SK-N-SH (cell line): ENCODE measurements around the gene PDS5A. TPM values are rescaled to one million over a fixed set of nuclear protein-coding genes. Genes with fewer than 3 reads are reported as not detected.

Experiments
- CTCF ChIA-PET: fragments of 300-600, 350-600 bp; formaldehyde crosslinking; extraction: SDS; loops from one replicate; lab custom pipeline; 2021; lab: Yijun Ruan, JAX
- POLR2A ChIA-PET: fragments of 350-600 bp; sonication (Branson Sonifier 250); formaldehyde crosslinking; extraction: SDS; loops from one replicate; lab custom pipeline; 2020; ENCODE audit warnings: antibody characterized with exemption, inconsistent platforms; lab: Yijun Ruan, JAX
- DNase-seq: peaks from one replicate; pipeline ENCODE4 v3.0.0; 2012
- H2AFZ ChIP-seq: fragments of 200-600 bp; sonication (generic); 2 replicates; pipeline ENCODE4 v1.8.1; 2016; ENCODE audit warnings: antibody characterized with exemption, mild to moderate bottlenecking, low read depth
- H3F3A ChIP-seq: fragments of 200-600 bp; sonication (generic); replicated peaks from 2 replicates; pipeline ENCODE3; 2016; ENCODE audit warnings: antibody characterized with exemption, mild to moderate bottlenecking; ENCODE audit not compliant: insufficient read depth
- H3K27ac ChIP-seq, 2 experiments: fragments of 200-500 bp in 1 of 2; fragments of 200-600 bp in 1 of 2; sonication (Bioruptor generic) in 1 of 2; sonication (generic), shearing (Covaris generic) in 1 of 2; 2 replicates each; pipeline versions ENCODE4 v1.5.1 to v1.6.1; 2014 to 2016; ENCODE audit warnings: low read depth in 2 of 2, inconsistent platforms in 1 of 2, low read length in 1 of 2, mild to moderate bottlenecking in 1 of 2, mixed read lengths in 1 of 2
- H3K27me3 ChIP-seq: fragments of 200-600 bp; sonication (generic), shearing (Covaris generic); 2 replicates; pipeline ENCODE4 v1.6.1; 2016; ENCODE audit warnings: mixed run types; ENCODE audit not compliant: insufficient read depth
- H3K36me3 ChIP-seq, 2 experiments: fragments of 200-500 bp in 1 of 2; fragments of 200-600 bp in 1 of 2; sonication (Bioruptor generic) in 1 of 2; sonication (generic) in 1 of 2; replicated peaks in 1 of 2; 2 replicates each; pipeline versions ENCODE3 to v1.5.1; 2014 to 2016; ENCODE audit warnings: low read length in 1 of 2, mild to moderate bottlenecking in 1 of 2; ENCODE audit not compliant: insufficient read depth in 2 of 2, control insufficient read depth in 1 of 2
- H3K4me1 ChIP-seq, 2 experiments: fragments of 200-500 bp in 1 of 2; fragments of 200-600 bp in 1 of 2; sonication (Bioruptor generic) in 1 of 2; sonication (generic), shearing (Covaris generic) in 1 of 2; 2 replicates each; pipeline versions ENCODE4 v1.5.1 to v1.6.1; 2014 to 2016; ENCODE audit warnings: low read depth in 1 of 2, low read length in 1 of 2, mixed run types in 1 of 2; ENCODE audit not compliant: insufficient read depth in 2 of 2, control insufficient read depth in 1 of 2
- H3K4me2 ChIP-seq: fragments of 200-600 bp; sonication (generic), shearing (Covaris generic); 2 replicates; pipeline ENCODE4 v1.6.1; 2017; ENCODE audit warnings: mixed run types
- H3K4me3 ChIP-seq, 2 experiments: fragments of 200-500 bp in 1 of 2; fragments of 200-600 bp in 1 of 2; sonication (Bioruptor generic) in 1 of 2; sonication (generic), shearing (Covaris generic) in 1 of 2; 2 replicates each; pipeline versions ENCODE4 v1.5.1 to v1.8.1; 2014 to 2016; ENCODE audit warnings: low read depth in 2 of 2, inconsistent platforms in 1 of 2, low read length in 1 of 2, mild to moderate bottlenecking in 1 of 2, mixed read lengths in 1 of 2, moderate library complexity in 1 of 2
- H3K79me2 ChIP-seq: fragments of 200-600 bp; sonication (generic); 2 replicates; pipeline ENCODE4 v1.8.1; 2017; ENCODE audit warnings: mild to moderate bottlenecking; ENCODE audit not compliant: insufficient read depth
- H3K9ac ChIP-seq: fragments of 200-600 bp; sonication (generic); 2 replicates; pipeline ENCODE4 v1.6.1; 2017; ENCODE audit warnings: mixed run types
- H3K9me2 ChIP-seq: fragments of 200-600 bp; sonication (generic); 2 replicates; pipeline ENCODE4 v1.6.1; 2017; ENCODE audit warnings: mixed run types
- H3K9me3 ChIP-seq: fragments of 200-600 bp; sonication (generic); 2 replicates; pipeline ENCODE4 v1.6.1; 2017; ENCODE audit warnings: mixed run types, mild to moderate bottlenecking, moderate library complexity
- H4K20me1 ChIP-seq: fragments of 200-600 bp; sonication (generic); 2 replicates; pipeline ENCODE4 v1.6.1; 2017; ENCODE audit warnings: mild to moderate bottlenecking, mixed run types; ENCODE audit not compliant: insufficient read depth
- CHD2 ChIP-seq: fragments of 150-350 bp; IDR thresholded peaks from 2 replicates; pipeline ENCODE4 v1.6.1; 2018; ENCODE audit warnings: low read length; ENCODE audit not compliant: partially characterized antibody
- EZH2phosphoT487 ChIP-seq: fragments of 200-600 bp; sonication (generic); IDR thresholded peaks from 2 replicates; pipeline ENCODE4 v1.6.1; 2017; ENCODE audit warnings: low read depth, mixed run types, mild to moderate bottlenecking, antibody characterized with exemption, moderate library complexity, borderline replicate concordance
- FOXJ3 ChIP-seq: sonication (generic); formaldehyde crosslinking; IDR thresholded peaks from 2 replicates; pipeline ENCODE4 v1.5.1; 2020; ENCODE audit warnings: mild to moderate bottlenecking, missing genetic modification reagents
- JUND ChIP-seq: IDR thresholded peaks from 2 replicates; pipeline ENCODE4 v1.4.0; 2012
- MEF2A ChIP-seq: IDR thresholded peaks from 2 replicates; pipeline ENCODE4 v1.4.0; 2012; ENCODE audit warnings: low read depth, borderline replicate concordance
- NFIC ChIP-seq: IDR thresholded peaks from 2 replicates; pipeline ENCODE4 v1.4.0; 2012; ENCODE audit warnings: borderline replicate concordance
- RCOR1 ChIP-seq: fragments of 150-350 bp; IDR thresholded peaks from 2 replicates; pipeline ENCODE4 v1.6.1; 2017; ENCODE audit warnings: antibody characterized with exemption, low read length
- SIN3A ChIP-seq: IDR thresholded peaks from 2 replicates; pipeline ENCODE4 v1.6.1; 2012; ENCODE audit warnings: low read depth, mild to moderate bottlenecking, low read length, moderate library complexity, borderline replicate concordance
- TAF1 ChIP-seq: IDR thresholded peaks from 2 replicates; pipeline ENCODE4 v1.6.1; 2012; ENCODE audit warnings: low read depth, mild to moderate bottlenecking, low read length, moderate library complexity, borderline replicate concordance
- TCF12 ChIP-seq: IDR thresholded peaks from 2 replicates; pipeline ENCODE4 v1.4.0; 2012
- TEAD4 ChIP-seq: IDR thresholded peaks from 2 replicates; pipeline ENCODE4 v1.4.0; 2012; ENCODE audit warnings: mild to moderate bottlenecking, borderline replicate concordance; ENCODE audit not compliant: insufficient read depth
- YY1 ChIP-seq: IDR thresholded peaks from 2 replicates; pipeline ENCODE4 v1.4.0; 2012; ENCODE audit warnings: low read depth, mild to moderate bottlenecking
- WGBS: methylation state at CpG from one replicate; pipeline ENCODE4 v1.1.6; 2017; ENCODE audit warnings: low lambda C conversion rate; 5-methylcytosine and 5-hydroxymethylcytosine counted together
- polyA plus RNA-seq, 3 experiments: library from polyadenylated mRNA; depleted of rRNA; stranded (reverse); fragments of >200 nt; gene quantifications; 2 replicates each; pipeline ENCODE4 v1.2.3, GENCODE V29; 2012
- TF ChIP-seq, protein P1 (sequence below): IDR thresholded peaks from 2 replicates; pipeline ENCODE4 v1.4.0; 2012; ENCODE audit warnings: low read depth, borderline replicate concordance
- TF ChIP-seq, protein P2 (sequence below): IDR thresholded peaks from 2 replicates; pipeline ENCODE4 v1.4.0; 2012; ENCODE audit warnings: low read depth
- TF ChIP-seq, protein P3 (sequence below): fragments of 150-350 bp; IDR thresholded peaks from 2 replicates; pipeline ENCODE4 v1.6.1; 2017; ENCODE audit warnings: antibody characterized with exemption, low read length, low read depth, borderline replicate concordance
- TF ChIP-seq, protein P4 (sequence below): fragments of 200-600 bp; sonication (generic); IDR thresholded peaks from 2 replicates; pipeline ENCODE4 v1.6.1; 2017; ENCODE audit warnings: antibody characterized with exemption, mild to moderate bottlenecking, moderate library complexity
- TF ChIP-seq, protein P5 (sequence below): IDR thresholded peaks from 2 replicates; pipeline ENCODE4 v1.4.0; 2012; ENCODE audit warnings: low read depth, borderline replicate concordance

PDS5A gene
- polyA plus RNA-seq, 1 of the 3 experiments (the other 2 are of a cell fraction) = 14.1 TPM

DNA sequence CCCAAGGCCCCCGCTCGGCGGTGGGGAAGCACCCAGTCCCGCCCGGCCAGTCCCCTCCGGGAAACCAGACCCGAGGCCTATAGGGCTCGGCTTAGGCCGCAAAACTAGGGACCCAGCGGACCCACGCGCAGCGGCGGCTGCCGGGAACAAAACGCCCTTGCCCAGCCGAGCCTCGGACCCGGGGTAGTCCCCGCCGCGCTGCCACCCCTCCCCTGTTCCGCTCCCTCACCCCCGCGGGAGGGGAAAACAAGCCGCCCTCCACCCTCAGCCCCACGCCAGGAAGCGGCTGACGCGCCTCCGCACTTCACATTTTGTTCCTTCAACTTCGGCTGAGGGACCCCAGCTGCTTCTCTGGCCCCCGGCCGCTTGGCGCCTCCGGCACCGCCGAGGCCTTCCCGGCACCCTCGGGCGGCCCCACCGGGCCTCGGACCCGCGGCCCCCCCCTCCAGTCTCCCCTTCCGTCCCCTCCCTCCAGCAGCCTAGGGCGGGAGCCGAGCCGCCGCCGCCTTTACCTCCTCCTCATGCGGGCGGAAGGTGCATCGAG, 694 bp downstream of the PDS5A start:
- H3K9me3 ChIP-seq = no peaks in the 10 kb centered on the region
- H3K27ac ChIP-seq = peak overlapping the region; percentile 87 to 89
- H3K27me3 ChIP-seq = no peaks in the 10 kb centered on the region
- DNase-seq = no peak
- no peaks in the 10 kb centered on the region for H3K9me2 ChIP-seq
- peaks cover 32% of the 10 kb centered on the region for H4K20me1 ChIP-seq
- H2AFZ ChIP-seq = peak overlapping the region; percentile 78; the same call in 1 of the 2 replicates
- H3K4me2 ChIP-seq = peak overlapping the region; percentile 98
- H3K4me1 ChIP-seq = peaks cover 6 to 10% of the 10 kb centered on the region in 2 experiments; a peak in 2 of 4 replicates
- peaks cover 3% of the 10 kb centered on the region for H3F3A ChIP-seq
- peaks cover 52% of the 10 kb centered on the region for H3K79me2 ChIP-seq
- POLR2A ChIA-PET = no interaction called here
- no peak for TF ChIP-seq SIN3A
- TF ChIP-seq, protein P1, sequence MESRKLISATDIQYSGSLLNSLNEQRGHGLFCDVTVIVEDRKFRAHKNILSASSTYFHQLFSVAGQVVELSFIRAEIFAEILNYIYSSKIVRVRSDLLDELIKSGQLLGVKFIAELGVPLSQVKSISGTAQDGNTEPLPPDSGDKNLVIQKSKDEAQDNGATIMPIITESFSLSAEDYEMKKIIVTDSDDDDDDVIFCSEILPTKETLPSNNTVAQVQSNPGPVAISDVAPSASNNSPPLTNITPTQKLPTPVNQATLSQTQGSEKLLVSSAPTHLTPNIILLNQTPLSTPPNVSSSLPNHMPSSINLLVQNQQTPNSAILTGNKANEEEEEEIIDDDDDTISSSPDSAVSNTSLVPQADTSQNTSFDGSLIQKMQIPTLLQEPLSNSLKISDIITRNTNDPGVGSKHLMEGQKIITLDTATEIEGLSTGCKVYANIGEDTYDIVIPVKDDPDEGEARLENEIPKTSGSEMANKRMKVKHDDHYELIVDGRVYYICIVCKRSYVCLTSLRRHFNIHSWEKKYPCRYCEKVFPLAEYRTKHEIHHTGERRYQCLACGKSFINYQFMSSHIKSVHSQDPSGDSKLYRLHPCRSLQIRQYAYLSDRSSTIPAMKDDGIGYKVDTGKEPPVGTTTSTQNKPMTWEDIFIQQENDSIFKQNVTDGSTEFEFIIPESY = no peak
- TF ChIP-seq CHD2 = no peak
- TF ChIP-seq YY1 = 0 out of 2 replicates have a peak, but pooled peaks have one; percentile 42
- TF ChIP-seq, protein P2, sequence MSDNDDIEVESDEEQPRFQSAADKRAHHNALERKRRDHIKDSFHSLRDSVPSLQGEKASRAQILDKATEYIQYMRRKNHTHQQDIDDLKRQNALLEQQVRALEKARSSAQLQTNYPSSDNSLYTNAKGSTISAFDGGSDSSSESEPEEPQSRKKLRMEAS = 0 out of 2 replicates have a peak, but pooled peaks have one; percentile 11
- TF ChIP-seq EZH2phosphoT487 = no peak
- no peak for TF ChIP-seq FOXJ3 (CRISPR knock-in tag)
- no peak for TF ChIP-seq TCF12
- TF ChIP-seq TEAD4 = no peak
- no peak for TF ChIP-seq JUND
- no peak for TF ChIP-seq MEF2A
- WGBS = 0% methylated on average over 10 of the region's 54 CpGs
- peak overlapping the region; percentile 82 to 99 for H3K4me3 ChIP-seq
- CTCF ChIA-PET = interaction anchor here (0.6 to 1.8 kb wide), 12 partner anchors 12 to 510 kb away, joined by 3 to 4 read pairs (median 3); partner anchors contain the start of gene UBE2K
- peaks cover 19 to 36% of the 10 kb centered on the region in 2 experiments for H3K36me3 ChIP-seq
- peak overlapping the region; percentile 99 for H3K9ac ChIP-seq

DNA sequence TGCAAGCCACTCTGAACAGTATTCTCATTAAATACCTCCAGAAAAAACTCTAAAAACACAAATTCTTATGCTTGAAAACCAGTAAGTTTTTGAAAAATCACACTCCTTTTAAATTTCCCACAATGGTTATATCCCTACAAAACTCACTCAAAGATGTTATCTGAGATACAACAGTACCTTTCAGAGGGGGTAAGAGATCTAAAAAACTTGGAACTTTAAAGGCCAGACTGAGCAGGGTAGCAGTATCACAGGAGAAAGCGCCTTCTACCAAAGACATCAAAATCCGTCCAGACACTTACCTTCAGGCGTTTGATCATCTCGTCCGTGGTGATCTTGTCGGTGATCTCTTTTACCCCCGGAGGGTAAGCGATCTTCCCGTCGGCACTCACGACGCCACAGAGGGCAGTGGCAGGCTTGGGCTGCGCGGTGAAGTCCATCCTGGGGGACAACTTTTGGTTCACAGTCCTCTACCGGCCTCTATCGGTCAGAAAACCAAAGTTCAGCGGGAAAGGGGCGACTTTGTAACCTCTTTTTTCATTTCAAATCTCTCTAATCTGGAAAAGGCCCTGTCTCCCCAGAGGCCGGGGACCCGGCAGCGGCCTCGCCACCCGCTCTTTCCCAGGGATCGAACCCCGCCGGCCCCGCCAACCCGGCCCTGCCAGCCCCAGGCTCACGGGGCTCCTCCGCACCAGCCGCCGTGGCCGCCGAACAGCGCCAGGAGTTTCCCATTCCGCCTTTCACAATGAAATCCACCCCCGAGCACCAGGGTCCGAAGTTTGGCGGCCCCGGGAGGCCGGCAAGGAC, 1.4 kb downstream of the PDS5A start:
- Histone ChIP-seq H3K4me3 (peak overlapping the region; percentile 82 to 99), H3K9me3 (no peaks in the 10 kb centered on the region), H4K20me1 (peaks cover 36% of the 10 kb centered on the region), H3K4me1 (peaks cover 6 to 10% of the 10 kb centered on the region in 2 experiments; a peak in 2 of 4 replicates), H3K79me2 (peaks cover 58% of the 10 kb centered on the region), H3K36me3 (peaks cover 19 to 43% of the 10 kb centered on the region in 2 experiments), H3K27ac (peak overlapping the region; percentile 87 to 89), H3K27me3 (no peaks in the 10 kb centered on the region), H3K4me2 (peak overlapping the region; percentile 98), H3K9ac (peak overlapping the region; percentile 99), H2AFZ (peak overlapping the region; percentile 78; the same call in 1 of the 2 replicates), H3F3A (peaks cover 3% of the 10 kb centered on the region), H3K9me2 (no peaks in the 10 kb centered on the region)
- peak; percentile 84 for DNase-seq
- ChIA-PET POLR2A (no interaction called here), CTCF (interaction anchor here (0.6 to 3.0 kb wide), 17 partner anchors 11 to 510 kb away, joined by 3 to 18 read pairs (median 3); partner anchors contain the start of gene UBE2K)
- 3% methylated on average over 30 of the region's 41 CpGs for WGBS
- TF ChIP-seq TCF12 = no peak
- TF ChIP-seq NFIC = no peak
- TF ChIP-seq FOXJ3 (CRISPR knock-in tag) = no peak
- TF ChIP-seq, protein P3, sequence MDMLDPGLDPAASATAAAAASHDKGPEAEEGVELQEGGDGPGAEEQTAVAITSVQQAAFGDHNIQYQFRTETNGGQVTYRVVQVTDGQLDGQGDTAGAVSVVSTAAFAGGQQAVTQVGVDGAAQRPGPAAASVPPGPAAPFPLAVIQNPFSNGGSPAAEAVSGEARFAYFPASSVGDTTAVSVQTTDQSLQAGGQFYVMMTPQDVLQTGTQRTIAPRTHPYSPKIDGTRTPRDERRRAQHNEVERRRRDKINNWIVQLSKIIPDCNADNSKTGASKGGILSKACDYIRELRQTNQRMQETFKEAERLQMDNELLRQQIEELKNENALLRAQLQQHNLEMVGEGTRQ = no peak
- TF ChIP-seq, protein P4, sequence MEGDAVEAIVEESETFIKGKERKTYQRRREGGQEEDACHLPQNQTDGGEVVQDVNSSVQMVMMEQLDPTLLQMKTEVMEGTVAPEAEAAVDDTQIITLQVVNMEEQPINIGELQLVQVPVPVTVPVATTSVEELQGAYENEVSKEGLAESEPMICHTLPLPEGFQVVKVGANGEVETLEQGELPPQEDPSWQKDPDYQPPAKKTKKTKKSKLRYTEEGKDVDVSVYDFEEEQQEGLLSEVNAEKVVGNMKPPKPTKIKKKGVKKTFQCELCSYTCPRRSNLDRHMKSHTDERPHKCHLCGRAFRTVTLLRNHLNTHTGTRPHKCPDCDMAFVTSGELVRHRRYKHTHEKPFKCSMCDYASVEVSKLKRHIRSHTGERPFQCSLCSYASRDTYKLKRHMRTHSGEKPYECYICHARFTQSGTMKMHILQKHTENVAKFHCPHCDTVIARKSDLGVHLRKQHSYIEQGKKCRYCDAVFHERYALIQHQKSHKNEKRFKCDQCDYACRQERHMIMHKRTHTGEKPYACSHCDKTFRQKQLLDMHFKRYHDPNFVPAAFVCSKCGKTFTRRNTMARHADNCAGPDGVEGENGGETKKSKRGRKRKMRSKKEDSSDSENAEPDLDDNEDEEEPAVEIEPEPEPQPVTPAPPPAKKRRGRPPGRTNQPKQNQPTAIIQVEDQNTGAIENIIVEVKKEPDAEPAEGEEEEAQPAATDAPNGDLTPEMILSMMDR = peak; percentile 82
- TF ChIP-seq RCOR1 = peak; percentile 49; the same call in 1 of the 2 replicates
- TF ChIP-seq, protein P5, sequence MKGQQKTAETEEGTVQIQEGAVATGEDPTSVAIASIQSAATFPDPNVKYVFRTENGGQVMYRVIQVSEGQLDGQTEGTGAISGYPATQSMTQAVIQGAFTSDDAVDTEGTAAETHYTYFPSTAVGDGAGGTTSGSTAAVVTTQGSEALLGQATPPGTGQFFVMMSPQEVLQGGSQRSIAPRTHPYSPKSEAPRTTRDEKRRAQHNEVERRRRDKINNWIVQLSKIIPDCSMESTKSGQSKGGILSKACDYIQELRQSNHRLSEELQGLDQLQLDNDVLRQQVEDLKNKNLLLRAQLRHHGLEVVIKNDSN = no peak
- TF ChIP-seq TAF1 = no peak
